ENCODE results near the gene NDUFB11.

DNA sequence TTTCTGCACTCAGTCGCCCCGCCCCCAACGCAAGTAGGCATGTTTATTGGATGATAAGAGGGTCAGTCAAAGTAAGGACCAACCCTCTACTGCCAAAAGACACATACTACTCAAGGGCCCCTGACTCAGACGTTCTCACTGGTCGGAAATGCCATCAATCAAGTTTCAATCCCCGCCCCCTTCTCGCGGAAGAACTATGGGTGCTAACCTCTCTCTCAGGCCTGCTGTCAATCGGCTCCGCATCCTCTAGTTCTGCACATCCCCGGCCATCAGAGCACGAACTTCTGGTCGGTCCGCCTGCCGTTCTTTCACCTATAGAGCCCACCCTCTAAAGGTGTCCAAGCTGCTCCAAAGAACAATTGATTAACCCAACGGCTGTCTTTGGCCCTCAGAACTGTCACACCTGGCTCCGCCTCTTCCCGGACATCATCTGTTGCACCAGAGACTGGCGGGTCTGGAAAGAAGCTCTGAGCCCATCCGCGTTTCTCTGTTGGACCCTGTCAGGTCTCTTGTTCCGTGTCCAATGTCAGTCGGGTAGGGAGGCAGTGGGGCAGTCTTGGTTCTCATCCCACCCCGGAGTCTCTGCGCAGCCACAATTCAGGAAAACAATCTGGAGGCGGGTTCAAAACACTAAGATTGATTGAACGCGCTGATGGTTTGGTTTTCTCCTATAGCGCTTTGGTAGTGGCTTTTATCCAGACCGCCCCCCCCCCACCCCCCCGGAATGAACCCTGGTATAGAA lies 15.2 kb downstream of the NDUFB11 start:
- TF ChIP-seq GABPA (IDR thresholded peaks at IDR 0.05; ENCODE audit: low read depth) (no peak), POLR2AphosphoS5 (IDR thresholded peaks at IDR 0.05; ENCODE audit: low read depth) (peak; percentile 40; the same call in 1 of the 2 replicates)

Measured in HL-60 (cell line).